Neural cell (in vitro differentiated cells): ENCODE data around the gene CCSAP.

ENCODE experiments used
- POLR2AphosphoS5 ChIP-seq: IDR thresholded peaks from 2 replicates; pipeline ENCODE4 v1.6.1; 2012
- TF ChIP-seq, protein P1 (sequence below): fragments of 450-650 bp; IDR thresholded peaks from 2 replicates; pipeline ENCODE4 v1.5.1; 2014; ENCODE audit warnings: antibody characterized with exemption, mild to moderate bottlenecking, moderate library complexity; ENCODE audit not compliant: poor library complexity, severe bottlenecking

- TF ChIP-seq, protein P1, sequence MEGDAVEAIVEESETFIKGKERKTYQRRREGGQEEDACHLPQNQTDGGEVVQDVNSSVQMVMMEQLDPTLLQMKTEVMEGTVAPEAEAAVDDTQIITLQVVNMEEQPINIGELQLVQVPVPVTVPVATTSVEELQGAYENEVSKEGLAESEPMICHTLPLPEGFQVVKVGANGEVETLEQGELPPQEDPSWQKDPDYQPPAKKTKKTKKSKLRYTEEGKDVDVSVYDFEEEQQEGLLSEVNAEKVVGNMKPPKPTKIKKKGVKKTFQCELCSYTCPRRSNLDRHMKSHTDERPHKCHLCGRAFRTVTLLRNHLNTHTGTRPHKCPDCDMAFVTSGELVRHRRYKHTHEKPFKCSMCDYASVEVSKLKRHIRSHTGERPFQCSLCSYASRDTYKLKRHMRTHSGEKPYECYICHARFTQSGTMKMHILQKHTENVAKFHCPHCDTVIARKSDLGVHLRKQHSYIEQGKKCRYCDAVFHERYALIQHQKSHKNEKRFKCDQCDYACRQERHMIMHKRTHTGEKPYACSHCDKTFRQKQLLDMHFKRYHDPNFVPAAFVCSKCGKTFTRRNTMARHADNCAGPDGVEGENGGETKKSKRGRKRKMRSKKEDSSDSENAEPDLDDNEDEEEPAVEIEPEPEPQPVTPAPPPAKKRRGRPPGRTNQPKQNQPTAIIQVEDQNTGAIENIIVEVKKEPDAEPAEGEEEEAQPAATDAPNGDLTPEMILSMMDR: no peak
- TF ChIP-seq POLR2AphosphoS5: no peak
Observed at GRCh38 chr1:229339520-229339919, 3.3 kb downstream of the CCSAP start.
